ENCODE results near the gene LILRB3.
A peak's percentile ranks its signal among the peaks of the same experiment; 100 is the strongest.
"Not testable (repeated sequence)": the region's sequence is repeated elsewhere in the genome, so short reads cannot be mapped to it uniquely, and the experiment has no call there.

The LILRB3 gene

DNA sequence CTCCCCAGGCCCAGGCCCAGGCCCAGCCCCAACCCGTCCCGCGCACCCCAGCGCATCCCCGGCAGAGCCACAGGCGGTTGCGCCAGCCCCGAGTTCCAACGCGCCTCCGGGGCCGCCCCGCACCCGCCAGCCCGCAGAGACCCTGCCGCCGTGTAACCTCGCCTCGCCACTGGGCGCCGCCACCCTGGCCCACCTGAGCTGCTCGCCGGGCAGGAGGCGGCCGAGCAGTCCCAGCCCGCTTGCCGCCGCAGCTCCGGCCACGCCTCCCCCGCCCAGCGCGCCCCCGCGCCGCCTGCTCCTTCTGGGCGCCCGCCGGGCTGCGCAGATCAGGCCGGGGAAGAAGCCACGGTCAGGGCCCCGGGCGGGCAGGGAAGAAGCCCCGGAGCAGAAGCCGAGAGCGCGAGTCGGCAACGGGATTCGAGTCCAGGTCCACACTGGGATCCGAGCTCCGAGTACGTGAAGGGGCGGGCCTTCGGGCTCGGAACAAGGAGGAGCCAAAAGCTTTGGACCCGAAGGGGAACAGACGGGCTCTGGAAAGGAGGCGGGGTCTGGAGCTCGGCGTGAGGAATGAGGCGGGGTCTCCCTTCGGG lies 33.6 kb downstream of the LILRB3 start, which contains the start of gene MBOAT7:
MBOAT7 (minus strand) TSS at position 436 of the 590 bp plus-strand sequence. CDS start 1,072 bp downstream, outside the sequence.
- no peak for DNase-seq

DNA sequence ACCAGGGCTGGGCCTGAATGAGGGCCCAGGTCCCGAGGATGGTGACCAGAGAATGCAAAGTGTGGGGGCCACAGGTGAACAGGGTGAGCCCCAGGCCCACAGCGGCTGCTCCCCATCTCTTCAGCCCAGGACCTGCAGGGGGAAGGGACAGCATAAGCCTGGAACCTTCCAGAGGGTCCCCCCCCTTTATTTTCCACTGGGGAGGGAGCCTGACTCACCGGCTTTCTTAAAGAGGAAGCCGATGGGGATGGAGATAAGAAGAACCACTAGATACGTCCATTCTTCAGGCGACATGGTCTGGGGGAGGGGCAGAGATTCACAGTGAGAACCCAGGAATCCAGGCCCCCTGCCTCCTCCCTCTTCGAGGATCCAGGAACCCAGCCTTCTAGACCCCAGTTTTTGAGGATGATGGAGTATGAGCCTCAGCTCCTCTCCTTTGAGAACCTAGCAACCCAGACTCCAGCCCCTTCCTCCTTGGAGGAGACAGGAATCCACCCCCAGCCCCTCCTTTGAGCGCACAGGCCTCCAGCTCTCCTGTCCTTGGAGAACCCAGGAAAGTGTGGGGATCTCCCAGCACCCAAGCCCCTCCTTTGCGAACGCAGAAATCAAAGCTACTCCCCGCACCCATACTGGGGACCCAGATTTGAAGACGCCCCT lies 34.5 kb downstream of the LILRB3 start:
- DNase-seq, result no peak

DNA sequence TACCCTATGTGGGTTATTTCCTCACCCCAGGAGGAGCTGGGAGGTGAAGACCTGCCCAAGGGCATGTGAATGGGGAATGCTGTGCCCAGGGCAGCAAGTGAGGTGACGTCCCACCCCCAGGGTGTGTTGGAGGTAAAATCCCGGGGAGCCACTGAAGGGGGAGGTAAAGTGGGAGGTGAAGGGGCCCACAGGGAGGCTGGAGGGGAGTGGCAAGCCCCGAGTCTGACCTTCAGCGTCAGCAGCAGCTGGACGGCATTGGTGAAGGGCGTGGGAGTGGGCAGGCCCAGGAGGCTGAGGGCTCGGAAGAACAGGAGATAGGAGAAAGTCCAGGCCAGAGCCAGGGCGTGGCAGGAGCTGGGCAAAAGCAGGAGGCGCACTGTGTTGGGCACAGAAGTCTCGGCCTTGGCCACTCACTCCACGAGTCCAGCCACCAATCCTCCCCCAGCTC lies 35.8 kb downstream of the LILRB3 start:
- DNase-seq, result no peak

DNA sequence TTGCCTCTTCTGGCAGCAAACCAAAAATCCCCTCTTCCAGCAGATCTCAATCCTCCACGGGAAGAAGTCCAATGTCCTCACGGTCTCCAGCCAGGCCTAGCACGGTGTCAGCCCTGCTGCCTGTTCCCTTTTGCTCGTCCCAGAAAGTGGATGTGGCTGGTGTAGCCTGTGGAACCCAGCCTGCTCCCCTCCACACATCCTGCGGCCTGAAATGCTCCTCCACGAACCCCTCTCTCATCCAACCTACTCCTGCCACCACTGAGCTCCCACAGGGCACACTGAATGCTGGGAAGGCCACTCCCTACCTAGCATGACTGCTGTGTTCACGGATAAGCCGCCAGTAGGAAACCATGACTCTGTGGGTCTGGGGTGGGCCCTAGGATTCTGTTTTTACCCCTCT lies 36.5 kb downstream of the LILRB3 start:
- DNase-seq, result no peak

DNA sequence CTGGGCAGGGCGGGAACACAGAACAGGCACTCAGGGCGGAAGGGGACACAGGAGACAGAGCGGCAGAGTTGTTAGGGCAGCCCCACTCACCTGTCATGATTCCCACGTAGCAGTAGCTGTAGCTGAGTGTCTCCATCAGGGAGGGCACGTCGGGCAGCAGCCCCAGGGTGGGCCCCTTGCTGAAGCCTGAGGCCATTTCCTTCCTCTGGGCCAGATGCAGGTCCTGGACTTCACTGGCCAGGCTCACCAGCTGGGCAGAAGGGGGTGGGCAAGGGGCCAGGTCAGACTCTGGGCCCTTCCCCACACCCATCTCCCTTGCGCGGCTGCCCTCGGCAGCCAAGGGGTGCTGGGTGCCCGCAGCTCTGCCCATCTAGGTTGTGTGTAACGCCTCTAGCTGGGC lies 39.4 kb downstream of the LILRB3 start:
- DNase-seq, result no peak

DNA sequence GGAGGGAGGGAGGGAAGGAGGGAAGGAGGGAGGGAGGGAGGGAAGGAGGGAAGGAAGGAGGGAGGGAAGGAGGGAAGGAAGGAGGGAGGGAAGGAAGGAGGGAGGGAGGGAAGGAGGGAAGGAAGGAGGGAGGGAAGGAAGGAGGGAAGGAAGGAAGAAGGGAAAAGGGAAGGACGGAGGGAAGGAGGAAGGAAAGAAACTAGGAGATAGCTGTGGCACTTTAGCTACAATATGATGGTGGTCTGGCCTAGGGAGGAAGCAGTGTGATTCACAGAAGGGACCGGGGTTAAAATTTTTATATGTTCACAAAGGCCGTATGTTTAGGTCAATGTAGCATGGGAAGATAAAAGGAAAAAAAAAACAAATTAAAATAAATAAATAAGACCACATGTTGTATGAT lies 40.9 kb downstream of the LILRB3 start:
- not testable (repeated sequence) for DNase-seq

DNA sequence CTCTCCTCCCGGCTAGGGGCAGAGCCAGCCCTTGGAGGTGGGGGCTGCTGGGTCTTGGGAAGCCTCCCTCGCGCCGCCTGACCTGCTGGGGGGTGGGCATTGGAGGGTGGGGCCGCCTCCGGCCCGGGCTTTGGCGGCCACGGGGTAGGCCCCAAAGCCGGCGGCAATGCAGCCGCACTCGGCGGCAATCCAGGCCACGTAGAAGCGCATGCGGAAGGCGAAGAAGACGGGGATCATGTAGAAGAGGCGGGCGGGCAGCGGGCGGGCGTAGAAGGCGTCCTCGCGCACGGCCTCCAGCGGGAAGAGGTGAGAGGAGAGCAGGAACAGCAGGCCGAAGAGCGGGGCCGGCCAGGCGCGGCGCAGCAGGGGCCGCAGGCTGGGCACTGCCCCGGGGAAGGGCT lies 42.1 kb downstream of the LILRB3 start:
- DNase-seq, result no peak

DNA sequence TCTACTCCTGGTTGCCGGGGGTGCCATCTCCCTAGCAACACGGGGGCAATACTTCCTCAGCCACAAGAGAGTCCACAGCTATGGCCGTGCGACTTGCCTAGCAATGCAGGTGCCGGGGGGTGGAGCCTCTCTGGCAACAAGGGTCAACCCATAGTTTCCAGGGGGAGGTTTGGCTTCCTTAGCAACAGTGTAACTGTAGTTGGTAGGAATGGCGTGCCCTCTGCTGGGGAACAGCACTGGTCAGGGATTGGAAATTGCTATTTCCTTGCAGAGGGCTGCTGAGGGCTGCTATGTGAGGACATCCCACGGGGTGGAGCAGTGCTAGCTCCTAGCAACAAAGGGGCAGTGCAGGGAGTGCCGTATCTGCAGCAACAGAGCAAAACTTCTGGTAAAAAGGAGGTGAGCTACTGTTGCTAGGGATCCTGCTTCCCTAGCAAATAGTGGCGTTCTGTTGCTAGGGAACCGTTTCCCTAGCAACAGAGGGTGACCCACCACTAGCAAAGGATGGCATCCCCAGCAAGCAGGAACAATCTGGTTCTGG lies 42.8 kb downstream of the LILRB3 start:
- DNase-seq, result peak; percentile 26 to 70

DNA sequence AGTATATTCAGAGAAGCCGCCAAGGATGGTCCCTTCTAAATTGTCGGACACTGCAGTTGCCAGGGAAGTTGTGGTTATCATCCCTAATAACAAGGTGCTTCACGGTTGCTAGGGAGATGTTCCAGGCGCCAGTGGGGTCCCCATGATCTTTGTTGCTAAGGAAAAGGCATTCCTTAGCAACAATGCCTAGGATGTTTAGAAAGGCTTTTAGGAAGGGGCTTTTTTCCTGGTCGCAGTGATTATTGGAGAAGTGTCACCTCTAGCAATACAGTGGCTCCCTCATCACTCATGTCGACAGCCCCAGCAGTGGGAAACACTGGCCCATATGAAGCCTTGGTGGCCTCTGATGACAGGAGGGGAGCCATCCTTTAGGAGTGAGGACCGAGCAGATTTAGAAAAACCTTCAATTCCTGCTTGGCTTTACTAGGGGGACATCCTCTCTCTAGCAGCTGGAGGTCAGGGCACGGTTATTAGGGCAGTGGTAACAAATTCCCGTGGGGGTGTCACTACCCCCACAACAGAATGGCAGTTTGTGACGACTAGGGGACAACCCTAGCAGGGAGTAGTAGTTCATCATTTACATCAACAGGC lies 43.5 kb downstream of the LILRB3 start:
- DNase-seq, result no peak

DNA sequence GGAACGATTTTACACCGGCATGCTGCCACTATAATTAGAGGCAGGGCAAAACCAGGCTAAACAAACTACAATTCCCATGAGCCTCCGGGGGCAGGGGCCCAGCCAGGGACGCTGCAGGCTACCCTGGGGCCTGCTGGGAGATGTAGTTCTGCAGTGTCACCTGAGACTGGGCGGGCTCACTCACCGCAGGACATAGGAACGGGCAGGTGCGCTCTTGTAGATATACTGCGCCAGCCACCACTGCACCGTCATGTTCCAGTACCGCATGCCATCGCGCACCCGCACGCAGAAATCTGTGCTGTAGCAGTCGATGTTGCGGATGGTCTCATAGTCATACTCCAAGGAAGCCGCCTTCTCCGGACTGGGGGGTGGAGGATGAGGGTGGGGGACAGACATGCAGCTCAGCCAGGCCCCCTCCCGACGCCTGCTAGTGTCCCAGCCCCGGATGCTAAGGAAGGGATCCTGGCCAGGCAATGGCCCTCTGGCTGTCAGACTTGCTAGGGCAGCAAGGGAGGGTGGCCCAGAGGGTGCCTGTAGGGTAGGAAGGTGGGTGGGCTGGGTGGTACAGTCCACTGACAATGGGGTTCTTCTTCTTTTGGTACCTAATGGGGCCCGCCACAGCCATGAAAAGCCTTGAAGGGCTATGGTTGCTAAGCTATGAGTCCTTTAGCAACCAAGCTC lies 44.1 kb downstream of the LILRB3 start:
- DNase-seq, result no peak

DNA sequence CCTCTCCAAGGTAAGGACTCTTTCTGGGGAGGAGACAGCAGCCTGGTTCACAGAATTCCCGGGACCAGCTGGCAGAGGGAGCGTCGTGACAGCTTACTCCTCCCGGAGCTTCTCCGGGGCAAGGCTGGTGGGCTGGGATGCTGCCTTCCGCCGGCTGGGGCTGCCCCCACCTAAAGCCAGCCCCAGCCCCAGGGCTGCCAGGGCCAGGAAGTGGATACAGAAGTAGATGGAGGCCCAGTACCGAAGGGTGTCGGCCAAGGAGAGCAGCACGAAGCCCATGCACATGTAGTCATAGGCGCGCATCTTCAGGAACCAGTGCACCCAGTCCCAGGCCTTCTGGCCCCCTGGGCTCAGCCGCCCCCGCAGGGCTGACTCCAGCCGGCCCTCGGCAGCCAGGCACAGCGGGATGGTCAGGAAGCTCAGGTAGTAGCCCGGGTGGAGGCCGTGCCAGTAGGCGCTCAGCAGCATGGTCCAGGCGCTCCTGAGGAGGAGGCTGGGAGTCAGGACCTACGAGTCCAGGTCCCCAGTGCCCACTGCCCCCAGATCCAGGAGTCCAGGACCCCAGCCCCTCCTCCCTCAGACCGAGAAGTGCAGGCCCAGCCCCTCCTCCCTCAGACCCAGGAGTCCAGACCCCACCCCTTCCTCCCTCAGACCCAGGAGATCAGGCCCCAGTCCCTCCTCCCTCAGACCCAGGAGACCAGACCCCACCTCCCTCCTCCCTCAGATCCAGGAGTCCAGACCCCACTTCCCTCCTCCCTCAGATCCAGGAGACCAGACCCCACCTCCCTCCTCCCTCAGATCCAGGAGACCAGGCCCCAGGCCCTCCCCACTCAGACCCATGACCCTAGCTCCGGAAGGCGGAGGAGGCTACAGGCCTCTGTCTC lies 48.6 kb downstream of the LILRB3 start:
- DNase-seq, result no peak

DNA sequence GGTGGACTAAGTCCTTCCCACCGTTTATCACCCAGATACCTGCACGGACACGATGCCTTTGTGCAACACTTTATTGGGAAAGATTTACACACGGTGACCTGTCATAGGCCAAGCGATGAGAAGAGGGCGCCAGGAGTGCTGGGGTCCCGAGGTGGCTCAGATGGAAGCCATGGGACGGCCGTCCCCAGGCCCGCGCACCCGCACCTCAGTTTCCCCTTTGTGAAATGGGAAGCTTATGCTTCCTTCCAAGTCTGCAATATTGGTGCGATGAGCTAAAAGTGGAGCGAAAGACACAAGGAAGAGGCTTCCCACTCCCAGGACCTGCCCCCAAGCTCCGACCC lies 49.5 kb downstream of the LILRB3 start:
- DNase-seq, result no peak

DNA sequence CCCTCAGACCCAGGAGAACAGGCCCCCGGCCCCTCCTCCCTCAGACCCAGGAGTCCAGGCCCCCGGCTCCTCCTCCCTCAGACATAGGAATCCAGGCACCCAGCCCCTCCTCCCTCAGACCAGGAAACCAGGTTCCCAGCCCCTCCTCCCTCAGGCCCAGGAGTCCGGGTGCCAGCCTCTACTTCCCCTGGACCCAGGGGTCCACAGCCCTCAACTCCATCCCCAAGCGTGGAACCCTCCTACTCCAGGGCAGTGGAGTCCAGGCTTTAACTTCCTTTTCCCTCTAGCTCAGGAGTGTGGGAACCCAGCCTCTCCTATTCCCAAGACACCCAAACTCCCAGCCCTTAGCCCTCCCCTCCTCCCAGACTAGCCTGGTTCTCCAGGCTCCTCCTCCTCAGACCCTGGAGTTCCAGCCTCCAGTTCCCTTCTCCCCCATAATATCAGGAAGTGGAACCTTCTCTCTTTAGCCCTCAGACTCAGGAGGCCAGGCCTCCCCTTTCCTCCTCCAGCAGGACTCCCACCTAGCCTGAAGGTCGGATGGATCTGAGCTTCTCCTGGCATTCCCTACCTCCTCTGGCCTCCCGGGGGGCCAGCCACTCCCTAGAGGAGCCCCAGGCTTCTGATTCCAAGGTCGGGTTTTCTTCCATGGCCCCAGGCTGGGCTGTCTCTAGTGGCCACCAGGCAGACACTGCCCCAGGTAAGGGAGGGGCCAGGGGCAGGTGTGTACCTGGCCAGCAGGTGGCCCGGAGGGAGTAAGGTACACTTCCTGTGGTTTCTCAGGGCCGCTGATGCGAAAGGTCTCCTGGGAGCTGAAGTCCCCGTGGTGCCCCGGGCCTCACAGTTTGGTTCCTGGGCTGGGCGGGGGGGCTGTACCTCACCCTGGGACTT lies 50.1 kb downstream of the LILRB3 start, which contains the start of gene TMC4:
TMC4 (minus strand) TSS at position 690 of the 888 bp plus-strand sequence; CDS start at position 647, 43 bp downstream.
- DNase-seq, result no peak

DNA sequence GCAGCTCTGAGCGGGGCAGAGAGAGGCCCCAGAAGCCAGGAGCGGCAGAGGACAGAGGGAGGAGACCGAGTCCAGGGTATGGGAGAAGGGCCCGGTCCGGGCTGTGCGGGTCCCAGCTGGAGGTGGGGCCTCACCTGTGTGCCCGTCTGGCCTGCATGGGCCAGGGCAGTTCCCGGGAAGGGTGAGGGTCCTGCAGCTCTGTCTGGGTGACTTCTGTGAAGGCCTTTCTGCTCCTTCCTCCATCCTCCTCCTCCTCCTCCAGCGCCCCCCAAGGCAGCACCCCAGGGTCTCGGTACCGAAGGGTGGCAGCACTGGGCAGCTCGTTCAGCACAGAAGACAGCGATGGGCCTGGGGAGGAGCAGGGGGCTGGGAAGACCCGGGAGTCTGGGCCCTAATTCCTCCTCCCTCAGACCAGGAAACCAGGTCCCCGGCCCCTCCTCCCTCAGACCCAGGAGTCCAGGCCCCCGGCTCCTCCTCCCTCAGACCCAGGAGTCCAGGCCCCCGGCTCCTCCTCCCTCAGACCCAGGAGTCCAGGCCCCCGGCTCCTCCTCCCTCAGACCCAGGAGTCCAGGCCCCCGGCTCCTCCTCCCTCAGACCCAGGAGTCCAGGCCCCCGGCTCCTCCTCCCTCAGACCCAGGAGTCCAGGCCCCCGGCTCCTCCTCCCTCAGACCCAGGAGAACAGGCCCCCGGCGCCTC lies 50.9 kb downstream of the LILRB3 start:
- DNase-seq, result not testable (repeated sequence)

DNA sequence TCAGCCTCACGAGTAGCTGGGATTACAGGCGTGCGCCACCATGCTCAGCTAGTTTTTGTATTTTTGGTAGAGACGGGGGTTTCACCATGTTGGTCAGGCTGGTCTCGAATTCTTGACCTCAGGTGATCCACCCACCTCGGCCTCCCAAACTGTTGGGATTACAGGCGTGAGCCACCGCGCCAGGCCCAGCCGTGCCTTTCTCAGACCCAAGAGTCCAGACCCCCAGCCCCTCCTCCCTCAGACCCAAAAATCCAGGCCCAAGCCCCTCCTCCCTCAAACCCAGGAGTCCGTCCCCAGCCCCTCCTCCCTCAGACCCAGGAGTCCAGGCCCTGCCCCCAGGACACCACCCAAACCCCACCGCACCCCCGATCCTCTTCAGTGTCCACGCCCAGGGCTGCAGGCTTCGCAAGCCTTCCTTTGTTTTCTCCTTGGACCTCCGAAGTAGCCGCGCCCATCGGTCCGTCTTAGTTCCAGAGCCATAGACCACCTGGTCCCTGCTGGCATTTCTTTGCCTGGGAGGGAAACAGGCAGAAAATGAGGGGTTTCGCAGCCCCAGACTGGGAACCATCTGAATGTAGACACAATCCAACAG lies 53.6 kb downstream of the LILRB3 start:
- no peak for DNase-seq

DNA sequence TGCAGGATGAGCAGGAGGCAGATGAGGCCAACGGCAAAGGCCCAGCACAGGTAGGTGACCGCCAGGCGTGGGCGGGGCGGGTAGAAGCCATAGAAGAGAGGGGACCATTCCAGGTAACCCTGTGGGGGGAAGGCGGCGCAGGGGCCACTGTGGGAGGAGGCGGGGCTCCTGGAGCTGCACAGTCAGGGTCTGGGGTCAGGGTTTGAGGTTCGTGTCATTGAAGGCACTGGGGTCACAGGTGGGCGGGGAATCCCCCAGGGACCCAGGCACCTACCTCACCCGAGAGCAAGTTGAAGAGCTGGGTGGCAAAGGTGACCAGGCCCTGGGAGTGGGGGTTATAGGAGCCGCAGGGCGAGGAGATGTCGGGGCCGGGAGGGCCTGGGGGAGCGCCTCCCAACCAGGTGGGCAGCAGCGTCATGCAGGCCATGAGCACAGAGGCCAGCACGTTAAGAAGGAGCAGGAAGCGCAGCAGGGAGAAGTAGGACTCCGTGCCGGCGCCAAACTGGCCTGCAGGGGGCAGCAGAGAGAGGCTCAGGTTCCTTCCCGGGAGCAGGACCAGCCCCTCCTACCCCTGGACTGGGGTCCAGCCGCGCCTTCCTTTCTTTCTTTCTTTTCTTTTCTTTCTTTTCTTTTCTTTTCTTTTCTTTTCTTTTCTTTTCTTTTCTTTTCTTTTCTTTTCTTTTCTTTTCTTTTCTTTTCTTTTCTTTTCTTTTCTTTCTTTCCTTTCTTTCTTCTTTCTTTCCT lies 54.5 kb downstream of the LILRB3 start:
- peak; percentile 51 to 82 for DNase-seq

Data from hippocampal formation (tissue), 2 donors.